Neural cell (in vitro differentiated cells): Measurements from ENCODE around the gene OR6C75. TPM values are rescaled to one million over a fixed set of nuclear protein-coding genes. Genes with fewer than 3 reads are reported as not detected.

Experiments
- H2AFZ ChIP-seq: fragments of 200-600, 300-800 bp; sonication (generic), shearing (Covaris generic); 2 replicates; pipeline ENCODE4 v1.6.0; 2014; ENCODE audit warnings: low read depth, mild to moderate bottlenecking, antibody characterized with exemption, low read length, moderate library complexity
- H3F3A ChIP-seq: fragments of 200-600 bp; shearing (Covaris generic); 2 replicates; pipeline ENCODE4 v1.6.1; 2016; ENCODE audit warnings: mild to moderate bottlenecking, moderate library complexity, mixed read lengths, antibody characterized with exemption, low read length; ENCODE audit not compliant: insufficient read depth, poor library complexity, severe bottlenecking
- H3K27ac ChIP-seq: fragments of 200-600, 300-800 bp; sonication (generic), shearing (Covaris generic); 2 replicates; pipeline ENCODE4 v1.5.1; 2014; ENCODE audit warnings: mild to moderate bottlenecking, low read length, moderate library complexity
- H3K27me3 ChIP-seq: fragments of 300-800, 200-600 bp; sonication (generic), shearing (Covaris generic); 2 replicates; pipeline ENCODE4 v1.6.0; 2014; ENCODE audit warnings: mild to moderate bottlenecking, low read depth, low read length, moderate library complexity; ENCODE audit not compliant: insufficient read depth
- H3K36me3 ChIP-seq: fragments of 300-800, 200-600 bp; sonication (generic), shearing (Covaris generic); 2 replicates; pipeline ENCODE4 v1.5.1; 2014; ENCODE audit warnings: mild to moderate bottlenecking, antibody characterized with exemption, low read length, moderate library complexity; ENCODE audit not compliant: insufficient read depth
- H3K4me2 ChIP-seq: fragments of 300-800, 200-600 bp; sonication (generic), shearing (Covaris generic); 2 replicates; pipeline ENCODE4 v1.6.0; 2014; ENCODE audit warnings: mild to moderate bottlenecking, low read length
- H3K4me3 ChIP-seq: fragments of 300-800, 200-600 bp; sonication (generic), shearing (Covaris generic); 2 replicates; pipeline ENCODE4 v1.5.1; 2014; ENCODE audit warnings: mild to moderate bottlenecking, low read length, moderate library complexity
- H3K79me2 ChIP-seq: fragments of 200-600 bp; shearing (Covaris generic); replicated peaks from 2 replicates; pipeline ENCODE4 v1.6.0; 2014; ENCODE audit warnings: mild to moderate bottlenecking, low read length, moderate library complexity; ENCODE audit not compliant: insufficient read depth
- H3K9ac ChIP-seq: fragments of 300-800, 200-600 bp; sonication (generic), shearing (Covaris generic); 2 replicates; pipeline ENCODE4 v1.6.1; 2016; ENCODE audit warnings: mild to moderate bottlenecking, low read length, mixed read lengths
- H3K9me2 ChIP-seq: fragments of 200-600 bp; shearing (Covaris generic); 2 replicates; pipeline ENCODE4 v1.6.1; 2016; ENCODE audit warnings: mild to moderate bottlenecking, low read length, mixed read lengths; ENCODE audit not compliant: insufficient read depth
- H3K9me3 ChIP-seq: fragments of 200-600, 300-800 bp; sonication (generic), shearing (Covaris generic); 2 replicates; pipeline ENCODE4 v1.6.1; 2016; ENCODE audit warnings: mild to moderate bottlenecking, mixed run types, low read length, moderate library complexity, mixed read lengths
- H4K20me1 ChIP-seq: fragments of 200-600 bp; shearing (Covaris generic); 2 replicates; pipeline ENCODE4 v1.6.1; 2016; ENCODE audit warnings: mild to moderate bottlenecking, mixed run types; ENCODE audit not compliant: insufficient read depth
- EP300 ChIP-seq: fragments of 450-650 bp; conservative IDR thresholded peaks from 2 replicates; pipeline ENCODE4 v1.6.1; 2014; ENCODE audit warnings: antibody characterized with exemption, mild to moderate bottlenecking, moderate library complexity; ENCODE audit not compliant: poor library complexity, severe bottlenecking
- EZH2 ChIP-seq: fragments of 200-600, 300-800 bp; shearing (Covaris generic), sonication (generic); IDR thresholded peaks from 2 replicates; pipeline ENCODE4 v1.6.1; 2014; ENCODE audit warnings: antibody characterized with exemption, low read length, borderline replicate concordance, mild to moderate bottlenecking; ENCODE audit not compliant: insufficient read depth, poor library complexity, severe bottlenecking
- MXI1 ChIP-seq: fragments of 450-650 bp; conservative IDR thresholded peaks from 2 replicates; pipeline ENCODE4 v1.6.1; 2014; ENCODE audit warnings: antibody characterized with exemption, mild to moderate bottlenecking; ENCODE audit not compliant: poor library complexity, severe bottlenecking
- POLR2AphosphoS5 ChIP-seq: IDR thresholded peaks from 2 replicates; pipeline ENCODE4 v1.6.1; 2012
- RAD21 ChIP-seq: fragments of 450-650 bp; conservative IDR thresholded peaks from 2 replicates; pipeline ENCODE4 v1.6.1; 2014; ENCODE audit warnings: antibody characterized with exemption, mild to moderate bottlenecking, moderate library complexity
- SMC3 ChIP-seq: fragments of 450-650 bp; conservative IDR thresholded peaks from 2 replicates; pipeline ENCODE4 v1.6.1; 2014; ENCODE audit warnings: antibody characterized with exemption, mild to moderate bottlenecking, moderate library complexity; ENCODE audit not compliant: poor library complexity
- TAF1 ChIP-seq: IDR thresholded peaks from 2 replicates; pipeline ENCODE4 v1.6.1; 2012; ENCODE audit warnings: low read depth
- polyA minus RNA-seq: library from RNA; depleted of rRNA, polyadenylated mRNA; stranded (reverse); fragments of >200 nt; gene quantifications from 2 replicates; pipeline ENCODE4 v1.2.3, GENCODE V29; 2014
- polyA plus RNA-seq: library from polyadenylated mRNA; depleted of rRNA; stranded (reverse); fragments of >200 nt; gene quantifications from 2 replicates; pipeline ENCODE4 v1.2.3, GENCODE V29; 2014
- TF ChIP-seq, protein P1 (sequence below): IDR thresholded peaks from 2 replicates; pipeline ENCODE4 v1.6.1; 2012; ENCODE audit warnings: borderline replicate concordance
- TF ChIP-seq, protein P2 (sequence below): fragments of 450-650 bp; IDR thresholded peaks from 2 replicates; pipeline ENCODE4 v1.5.1; 2014; ENCODE audit warnings: antibody characterized with exemption, mild to moderate bottlenecking, moderate library complexity; ENCODE audit not compliant: poor library complexity, severe bottlenecking

OR6C75 gene
- polyA plus RNA-seq (not detected in 2 replicates), polyA minus RNA-seq (not detected in 2 replicates)

DNA sequence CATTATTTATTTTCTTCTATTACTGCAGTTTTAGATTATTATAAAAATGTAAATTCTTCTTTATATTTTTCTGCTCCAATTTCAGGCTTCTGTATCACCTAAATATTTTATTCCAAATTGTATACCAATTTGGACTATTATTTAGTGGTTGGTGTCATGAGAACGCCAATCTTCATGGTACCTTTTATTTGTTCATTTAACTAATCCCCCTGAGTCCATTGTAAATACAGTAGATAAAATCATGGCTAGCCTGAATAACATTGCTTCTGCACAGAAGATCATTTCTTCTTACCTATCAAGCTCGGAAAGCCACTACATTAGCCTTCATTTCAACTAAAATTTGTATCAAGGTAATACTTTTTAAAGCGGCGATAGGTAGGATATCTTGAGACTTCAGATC is at the start of gene OR6C75:
Gene OR6C75, plus strand, starts transcription at position 301 of the 400 bp plus-strand sequence. CDS start 2,136 bp downstream, outside the sequence.
- Histone ChIP-seq H3K9ac (no peak within 1 kb of the TSS), H3K27me3 (no peaks in the 10 kb centered on the region), H3K4me2 (no peak within 1 kb of the TSS), H3K4me3 (no peak within 1 kb of the TSS), H3K9me3 (no peaks in the 10 kb centered on the region), H2AFZ (no peak within 1 kb of the TSS), H3K9me2 (no peaks in the 10 kb centered on the region), H3F3A (no peaks in the 10 kb centered on the region), H4K20me1 (no peaks in the 10 kb centered on the region), H3K36me3 (no peaks in the 10 kb centered on the region), H3K79me2 (no peaks in the 10 kb centered on the region), H3K27ac (no peak within 1 kb of the TSS)
- TF ChIP-seq EZH2 (no peak), POLR2AphosphoS5 (no peak), TAF1 (no peak), SMC3 (no peak), MXI1 (no peak), RAD21 (no peak), EP300 (no peak)
- TF ChIP-seq, protein P1, sequence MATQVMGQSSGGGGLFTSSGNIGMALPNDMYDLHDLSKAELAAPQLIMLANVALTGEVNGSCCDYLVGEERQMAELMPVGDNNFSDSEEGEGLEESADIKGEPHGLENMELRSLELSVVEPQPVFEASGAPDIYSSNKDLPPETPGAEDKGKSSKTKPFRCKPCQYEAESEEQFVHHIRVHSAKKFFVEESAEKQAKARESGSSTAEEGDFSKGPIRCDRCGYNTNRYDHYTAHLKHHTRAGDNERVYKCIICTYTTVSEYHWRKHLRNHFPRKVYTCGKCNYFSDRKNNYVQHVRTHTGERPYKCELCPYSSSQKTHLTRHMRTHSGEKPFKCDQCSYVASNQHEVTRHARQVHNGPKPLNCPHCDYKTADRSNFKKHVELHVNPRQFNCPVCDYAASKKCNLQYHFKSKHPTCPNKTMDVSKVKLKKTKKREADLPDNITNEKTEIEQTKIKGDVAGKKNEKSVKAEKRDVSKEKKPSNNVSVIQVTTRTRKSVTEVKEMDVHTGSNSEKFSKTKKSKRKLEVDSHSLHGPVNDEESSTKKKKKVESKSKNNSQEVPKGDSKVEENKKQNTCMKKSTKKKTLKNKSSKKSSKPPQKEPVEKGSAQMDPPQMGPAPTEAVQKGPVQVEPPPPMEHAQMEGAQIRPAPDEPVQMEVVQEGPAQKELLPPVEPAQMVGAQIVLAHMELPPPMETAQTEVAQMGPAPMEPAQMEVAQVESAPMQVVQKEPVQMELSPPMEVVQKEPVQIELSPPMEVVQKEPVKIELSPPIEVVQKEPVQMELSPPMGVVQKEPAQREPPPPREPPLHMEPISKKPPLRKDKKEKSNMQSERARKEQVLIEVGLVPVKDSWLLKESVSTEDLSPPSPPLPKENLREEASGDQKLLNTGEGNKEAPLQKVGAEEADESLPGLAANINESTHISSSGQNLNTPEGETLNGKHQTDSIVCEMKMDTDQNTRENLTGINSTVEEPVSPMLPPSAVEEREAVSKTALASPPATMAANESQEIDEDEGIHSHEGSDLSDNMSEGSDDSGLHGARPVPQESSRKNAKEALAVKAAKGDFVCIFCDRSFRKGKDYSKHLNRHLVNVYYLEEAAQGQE, result no peak
- TF ChIP-seq, protein P2, sequence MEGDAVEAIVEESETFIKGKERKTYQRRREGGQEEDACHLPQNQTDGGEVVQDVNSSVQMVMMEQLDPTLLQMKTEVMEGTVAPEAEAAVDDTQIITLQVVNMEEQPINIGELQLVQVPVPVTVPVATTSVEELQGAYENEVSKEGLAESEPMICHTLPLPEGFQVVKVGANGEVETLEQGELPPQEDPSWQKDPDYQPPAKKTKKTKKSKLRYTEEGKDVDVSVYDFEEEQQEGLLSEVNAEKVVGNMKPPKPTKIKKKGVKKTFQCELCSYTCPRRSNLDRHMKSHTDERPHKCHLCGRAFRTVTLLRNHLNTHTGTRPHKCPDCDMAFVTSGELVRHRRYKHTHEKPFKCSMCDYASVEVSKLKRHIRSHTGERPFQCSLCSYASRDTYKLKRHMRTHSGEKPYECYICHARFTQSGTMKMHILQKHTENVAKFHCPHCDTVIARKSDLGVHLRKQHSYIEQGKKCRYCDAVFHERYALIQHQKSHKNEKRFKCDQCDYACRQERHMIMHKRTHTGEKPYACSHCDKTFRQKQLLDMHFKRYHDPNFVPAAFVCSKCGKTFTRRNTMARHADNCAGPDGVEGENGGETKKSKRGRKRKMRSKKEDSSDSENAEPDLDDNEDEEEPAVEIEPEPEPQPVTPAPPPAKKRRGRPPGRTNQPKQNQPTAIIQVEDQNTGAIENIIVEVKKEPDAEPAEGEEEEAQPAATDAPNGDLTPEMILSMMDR, result no peak

GRCh38 chr12:55314043-55314442 is 48.7 kb upstream of the OR6C75 start, which contains the start of gene OR6C1:
Gene OR6C1 (plus strand): TSS chr12:55314343. CDS start chr12:55320600, 6,257 bp downstream.
- no peak within 1 kb of the TSS for H3K4me3 ChIP-seq
- H3K4me2 ChIP-seq, result no peak within 1 kb of the TSS
- TF ChIP-seq EP300, result no peak
- TF ChIP-seq TAF1, result no peak
- TF ChIP-seq POLR2AphosphoS5, result no peak
- TF ChIP-seq RAD21, result no peak
- TF ChIP-seq, protein P1, result no peak
- TF ChIP-seq SMC3, result no peak
- TF ChIP-seq EZH2, result no peak
- no peak for TF ChIP-seq MXI1
- TF ChIP-seq, protein P2, result no peak
- H3K9ac ChIP-seq, result no peak within 1 kb of the TSS
- no peaks in the 10 kb centered on the region for H3K9me2 ChIP-seq
- no peaks in the 10 kb centered on the region for H3K79me2 ChIP-seq
- no peaks in the 10 kb centered on the region for H3F3A ChIP-seq
- H3K36me3 ChIP-seq, result no peaks in the 10 kb centered on the region
- no peak within 1 kb of the TSS for H3K27ac ChIP-seq
- H3K27me3 ChIP-seq, result no peaks in the 10 kb centered on the region
- H4K20me1 ChIP-seq, result no peaks in the 10 kb centered on the region
- no peak within 1 kb of the TSS for H2AFZ ChIP-seq
- no peaks in the 10 kb centered on the region for H3K9me3 ChIP-seq
